Posterior cingulate gyrus (tissue), 11 donors: ENCODE data around the gene PRPF31.
"Not testable (repeated sequence)": the region's sequence is repeated elsewhere in the genome, so short reads cannot be mapped to it uniquely, and the experiment has no call there.

Experiments
- DNase-seq, 10 donors: peaks; one replicate each; pipeline versions ENCODE4 v3.0.0 to v3.0.0-alpha.2; 2020 to 2021; ENCODE audit warnings: mixed read lengths in 3 of 10
- intact Hi-C: fragments of 100-400 bp; cut with DNase I; formaldehyde crosslinking; loops from one replicate; pipeline ENCODE4 v1.15.1; 2023

PRPF31 gene, protein sequence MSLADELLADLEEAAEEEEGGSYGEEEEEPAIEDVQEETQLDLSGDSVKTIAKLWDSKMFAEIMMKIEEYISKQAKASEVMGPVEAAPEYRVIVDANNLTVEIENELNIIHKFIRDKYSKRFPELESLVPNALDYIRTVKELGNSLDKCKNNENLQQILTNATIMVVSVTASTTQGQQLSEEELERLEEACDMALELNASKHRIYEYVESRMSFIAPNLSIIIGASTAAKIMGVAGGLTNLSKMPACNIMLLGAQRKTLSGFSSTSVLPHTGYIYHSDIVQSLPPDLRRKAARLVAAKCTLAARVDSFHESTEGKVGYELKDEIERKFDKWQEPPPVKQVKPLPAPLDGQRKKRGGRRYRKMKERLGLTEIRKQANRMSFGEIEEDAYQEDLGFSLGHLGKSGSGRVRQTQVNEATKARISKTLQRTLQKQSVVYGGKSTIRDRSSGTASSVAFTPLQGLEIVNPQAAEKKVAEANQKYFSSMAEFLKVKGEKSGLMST

DNA sequence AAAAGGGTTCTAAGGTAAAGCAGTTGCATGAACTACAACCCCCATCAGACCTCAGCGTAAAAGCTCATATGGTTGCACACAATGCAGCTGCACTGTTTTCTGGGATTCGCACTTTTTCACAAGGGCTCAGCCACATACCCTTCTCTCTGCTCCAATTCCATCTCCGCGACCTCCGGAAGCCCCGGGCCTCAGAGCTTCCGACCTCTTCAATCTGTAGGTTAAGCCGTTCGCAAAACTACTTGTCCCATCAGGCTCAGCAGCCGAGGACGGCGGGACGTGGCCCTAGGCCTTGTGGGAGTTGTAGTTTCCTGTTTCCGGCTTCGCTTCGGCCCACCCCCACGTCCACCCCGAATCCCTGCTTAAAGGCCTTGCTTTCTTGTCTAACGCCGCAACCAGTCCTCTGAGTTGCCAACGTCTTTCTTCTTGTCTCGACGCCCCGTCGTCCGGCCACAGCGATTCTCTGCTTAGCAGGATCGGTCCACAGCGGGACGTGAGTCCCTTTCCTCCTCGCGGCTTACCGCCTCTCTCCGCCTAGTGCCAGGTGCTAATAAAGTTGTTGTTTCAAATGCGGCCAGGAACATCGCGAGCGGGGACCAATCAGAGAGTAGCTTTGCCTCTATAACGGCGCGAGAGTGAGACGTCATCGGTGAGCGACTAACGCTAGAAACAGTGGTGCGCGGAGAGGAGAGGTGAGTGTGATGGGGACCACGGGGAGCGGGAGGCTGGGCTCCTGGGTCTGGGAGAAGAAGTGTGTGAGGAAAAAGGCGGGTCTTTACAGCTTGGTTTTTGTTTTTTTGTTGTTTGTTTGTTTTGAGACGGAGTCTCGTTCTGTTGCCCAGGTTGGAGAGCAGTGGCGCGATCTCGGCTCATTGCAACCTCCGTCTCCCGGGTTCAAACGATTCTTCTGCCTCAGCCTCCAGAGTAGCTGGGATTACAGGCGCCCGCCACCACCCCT, at the start of gene PRPF31, which contains the start of gene TFPT:
Gene PRPF31, plus strand, starts transcription at position 646 of the 955 bp plus-strand sequence. CDS start 2,525 bp downstream, outside the sequence.
Gene TFPT, minus strand, starts transcription at position 549 of the 955 bp plus-strand sequence. Its CDS starts 388 bp downstream, at position 161.
- intact Hi-C loops = loop anchor here (1.0 kb wide), 2 partner anchors 13 to 22 kb away; partner anchors contain the start of genes CNOT3 and NDUFA3
- DNase-seq = peak; percentile 90 to 99 (median 95)

- intact Hi-C loops = no loop called here
- no peak for DNase-seq
These were observed 46.1 kb upstream of the PRPF31 start for GRCh38 chr19:54069470-54069869.

- intact Hi-C loops = no loop called here
- peak in 1 of 10 donors; percentile 35 for DNase-seq
These were observed 41.7 kb upstream of the PRPF31 start for GRCh38 chr19:54073829-54074228.

DNA sequence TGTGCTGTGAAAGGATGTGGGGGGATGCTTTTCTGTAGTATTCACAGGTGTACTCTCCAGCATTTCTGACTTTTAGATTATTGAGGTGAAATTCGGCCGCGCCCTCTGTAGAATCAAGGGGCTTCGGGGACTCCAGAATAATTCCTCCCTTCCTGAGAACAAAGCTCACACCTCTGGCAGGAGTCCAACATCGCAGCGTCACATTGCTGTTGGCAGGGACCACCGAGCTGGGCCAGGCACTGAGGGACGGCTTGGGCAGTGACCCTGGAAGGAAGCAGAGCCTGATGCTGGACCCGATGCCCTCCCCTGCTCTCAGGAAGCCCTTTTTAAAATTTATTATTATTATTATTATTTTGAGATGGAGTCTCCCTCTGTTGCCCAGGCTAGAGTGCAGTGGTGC, 40.7 kb upstream of the PRPF31 start:
- intact Hi-C loops = no loop called here
- peak in 1 of 10 donors; percentile 56 for DNase-seq

GRCh38 chr19:54077334-54077733, 38.2 kb upstream of the PRPF31 start:
- DNase-seq = no peak
- intact Hi-C loops = no loop called here

DNA sequence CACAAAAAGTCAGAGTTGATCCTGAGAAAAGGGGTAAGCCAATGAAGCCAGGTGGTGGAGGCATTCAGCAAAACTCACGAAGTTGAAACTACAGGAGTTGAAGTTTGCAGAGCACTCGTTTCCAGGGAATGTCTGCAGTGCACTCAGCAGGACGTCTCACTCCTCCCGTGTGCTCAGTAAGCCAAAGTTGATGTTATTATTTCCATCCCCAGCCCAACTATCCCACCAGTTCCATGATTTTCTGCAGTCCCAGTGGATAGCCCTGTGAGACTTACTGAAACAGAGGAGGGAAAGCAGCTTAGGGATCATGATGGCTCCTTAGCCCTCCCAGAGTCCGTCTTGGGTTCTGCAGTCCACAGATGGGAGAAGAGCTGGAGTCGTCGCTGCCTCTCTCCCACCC, 34.5 kb upstream of the PRPF31 start, which contains the start of gene TARM1:
Gene TARM1, minus strand, starts transcription at position 334 of the 400 bp plus-strand sequence. Its CDS starts 25 bp downstream, at position 309.
- peak in 2 of 10 donors; percentile 2 to 20 for DNase-seq
- intact Hi-C loops = no loop called here

DNA sequence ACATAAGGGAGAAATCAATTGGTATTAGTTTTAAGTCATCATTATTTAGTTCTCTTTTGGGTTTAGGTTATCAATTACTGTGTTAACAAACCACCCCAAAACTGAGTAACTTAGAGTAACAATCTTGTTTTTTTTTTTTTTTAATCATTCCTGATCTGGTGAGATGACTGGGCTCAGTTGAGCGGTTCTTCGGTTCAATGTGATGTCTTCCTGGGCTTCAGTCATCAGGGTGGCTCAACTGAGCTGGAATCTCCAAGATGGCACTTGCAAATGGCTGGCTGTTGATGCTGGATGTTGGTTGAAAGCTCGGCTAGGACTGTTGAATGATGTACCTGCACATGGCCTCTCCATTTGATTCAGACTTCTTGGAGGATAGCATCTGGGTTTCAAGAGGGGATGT, 31.1 kb upstream of the PRPF31 start:
- intact Hi-C loops = no loop called here
- no peak for DNase-seq

DNA sequence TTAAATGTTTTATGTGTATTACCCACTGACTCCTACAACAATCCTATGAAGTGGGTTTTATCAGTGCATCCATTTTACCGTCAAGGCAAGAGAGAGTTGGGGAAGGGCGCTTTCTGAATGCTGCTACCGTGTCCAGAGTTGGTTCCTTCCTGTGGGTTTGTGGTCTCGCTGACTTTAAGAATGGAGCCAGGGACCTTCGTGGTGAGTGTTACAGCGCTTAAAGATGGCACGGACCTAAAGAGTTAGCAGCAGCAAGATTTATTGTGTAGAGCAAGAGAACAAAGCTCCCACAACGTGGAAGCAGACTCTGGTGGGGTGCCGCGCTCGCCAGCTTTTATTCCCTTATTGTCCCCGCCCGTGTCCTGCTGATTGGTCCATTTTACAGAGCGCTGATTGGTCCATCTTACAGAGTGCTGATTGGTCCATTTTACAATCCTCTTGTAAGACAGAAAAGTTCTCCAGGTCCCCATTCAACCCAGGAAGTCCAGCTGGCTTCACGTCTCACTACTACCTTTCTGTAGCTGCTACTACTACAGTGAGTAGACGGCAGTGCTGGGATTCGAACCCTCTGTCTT, 21.0 kb upstream of the PRPF31 start:
- intact Hi-C loops = no loop called here
- DNase-seq = peak in 3 of 10 donors; percentile 6 to 16 (median 15)

DNA sequence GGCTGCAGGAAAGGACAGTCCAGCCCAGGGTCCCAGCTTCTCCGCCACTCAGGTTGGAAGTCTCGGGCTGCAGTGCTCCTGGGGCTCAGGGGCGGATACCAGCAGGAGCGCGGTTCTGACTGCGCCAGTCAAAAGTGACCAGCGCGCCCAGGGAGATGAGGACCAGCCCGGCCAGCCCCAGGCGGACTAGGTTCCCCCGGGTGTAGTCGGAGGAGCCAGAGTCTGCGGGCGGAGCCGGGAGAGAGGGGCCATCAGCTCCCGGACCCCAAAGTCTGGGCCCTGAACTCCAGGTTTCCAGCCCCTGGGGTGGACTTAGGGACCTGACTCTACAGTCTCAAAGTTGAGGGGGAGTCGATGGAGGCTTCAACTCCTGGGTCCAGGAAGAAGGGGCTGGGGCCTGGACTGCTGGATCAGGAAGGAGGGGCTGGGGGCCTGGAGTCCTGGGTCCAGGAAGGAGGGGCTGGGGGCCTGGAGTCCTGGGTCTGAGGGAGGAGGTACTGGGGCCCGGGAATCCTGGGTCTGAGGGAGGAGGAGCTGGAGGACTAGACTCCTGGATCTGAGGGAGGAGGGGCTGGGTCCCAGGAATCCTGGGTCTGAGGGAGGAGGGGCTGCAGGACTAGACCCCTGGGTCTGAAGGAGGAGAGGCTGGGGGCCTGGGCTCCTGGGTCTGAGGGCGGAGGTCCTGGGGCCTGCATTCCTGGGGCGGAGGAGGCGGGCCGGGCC, 20.3 kb upstream of the PRPF31 start:
- DNase-seq = peak in 3 of 10 donors; percentile 52 to 81 (median 66)
- intact Hi-C loops = no loop called here

DNA sequence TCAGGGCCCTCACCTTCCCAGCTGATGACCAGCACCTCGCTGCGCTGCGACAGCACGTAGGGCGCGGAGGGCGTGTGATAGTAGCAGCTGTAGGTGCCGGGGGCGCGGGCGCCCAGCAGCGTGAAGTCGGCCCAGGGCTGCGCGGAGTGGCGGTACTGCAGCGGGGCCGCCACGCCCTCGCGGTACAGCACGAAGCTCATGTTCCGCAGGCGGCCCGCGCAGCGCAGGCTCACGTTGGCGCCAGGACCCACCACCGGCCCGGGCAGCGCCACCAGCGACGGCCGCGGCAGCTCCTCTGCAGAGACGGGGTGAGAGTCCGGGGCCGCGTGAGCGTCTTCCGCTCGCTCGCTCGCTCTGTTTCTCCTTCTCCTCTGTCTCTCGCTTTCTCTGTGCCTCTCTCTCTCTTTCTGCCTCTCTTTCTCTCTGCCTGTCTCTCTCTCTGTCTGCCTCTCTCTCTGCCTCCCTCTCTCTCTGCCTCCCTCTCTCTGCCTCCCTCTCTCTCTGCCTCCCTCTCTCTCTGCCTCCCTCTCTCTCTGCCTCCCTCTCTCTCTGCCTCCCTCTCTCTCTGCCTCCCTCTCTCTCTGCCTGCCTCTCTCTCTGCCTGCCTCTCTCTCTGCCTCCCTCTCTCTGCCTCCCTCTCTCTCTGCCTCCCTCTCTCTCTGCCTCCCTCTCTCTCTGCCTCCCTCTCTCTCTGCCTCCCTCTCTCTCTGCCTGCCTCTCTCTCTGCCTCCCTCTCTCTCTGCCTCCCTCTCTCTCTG, 19.5 kb upstream of the PRPF31 start:
- intact Hi-C loops = not testable (repeated sequence)
- peak in 8 of 10 donors; percentile 24 to 92 (median 48) for DNase-seq

DNA sequence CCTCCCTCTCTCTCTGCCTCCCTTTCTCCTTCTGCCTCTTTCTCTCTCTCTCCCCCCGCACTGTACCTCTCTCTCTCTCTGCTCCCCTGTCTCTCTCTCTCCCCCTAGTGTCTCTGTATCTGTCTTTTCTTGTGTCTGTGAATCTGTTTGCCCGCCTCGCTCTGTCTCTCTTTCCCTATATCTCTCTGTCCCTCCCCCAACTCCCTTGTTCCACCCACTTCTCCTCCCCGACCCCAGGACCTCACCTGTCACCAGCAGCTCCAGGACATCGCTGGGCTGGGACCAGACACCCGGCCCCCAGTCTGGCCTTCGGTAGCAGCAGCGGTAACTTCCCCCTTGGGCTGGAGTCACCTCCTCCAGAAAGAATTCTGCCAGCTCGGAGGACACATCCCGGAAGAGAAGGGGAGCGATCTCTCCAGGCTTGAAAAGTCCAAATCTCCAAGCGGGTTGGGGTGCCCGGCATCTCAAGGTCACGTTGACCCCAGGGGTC, 18.9 kb upstream of the PRPF31 start:
- intact Hi-C loops = no loop called here
- peak in 3 of 10 donors; percentile 70 to 77 (median 74) for DNase-seq

GRCh38 chr19:54099190-54099902, 16.2 kb upstream of the PRPF31 start:
- peak in 2 of 10 donors; percentile 17 to 31 for DNase-seq
- intact Hi-C loops = no loop called here

DNA sequence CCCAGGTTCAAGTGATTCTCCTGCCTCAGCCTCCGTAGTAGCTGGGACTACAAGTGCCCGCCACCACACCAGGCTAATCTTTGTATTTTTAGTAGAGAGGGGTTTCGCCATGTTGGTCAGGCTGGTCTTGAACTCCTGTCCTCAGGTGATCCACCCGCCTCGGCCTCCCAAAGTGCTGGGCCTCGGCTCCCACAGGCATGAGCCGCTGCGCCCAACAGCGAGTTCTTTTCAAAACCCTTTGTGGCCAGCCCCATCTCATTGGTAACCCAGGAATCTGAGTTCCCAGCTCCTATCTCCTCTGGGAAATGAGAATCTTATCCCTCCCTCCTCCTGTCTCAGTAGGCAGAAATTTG, 15.7 kb upstream of the PRPF31 start:
- peak in 2 of 10 donors; percentile 27 to 37 for DNase-seq

DNA sequence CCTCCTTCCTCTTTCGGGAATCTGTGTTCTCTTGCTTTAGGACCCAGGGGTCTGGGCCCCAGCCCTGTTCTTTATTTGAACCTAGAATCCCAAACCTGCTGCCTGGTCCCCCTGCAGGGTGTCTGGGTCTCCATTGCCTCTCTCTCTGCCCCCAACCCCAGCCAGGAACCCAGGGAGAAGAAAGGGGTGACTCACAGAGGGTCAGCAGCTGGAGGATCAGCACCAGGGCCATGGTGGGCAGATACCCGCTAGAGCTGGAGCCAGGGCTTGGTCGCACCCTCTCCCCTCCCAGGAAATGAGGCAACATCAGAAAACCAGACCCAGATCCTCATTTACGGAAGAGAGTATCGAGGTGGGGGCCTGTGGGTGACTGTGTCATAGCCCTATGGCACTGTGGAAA, 15.0 kb upstream of the PRPF31 start, which contains the start of gene OSCAR:
Gene OSCAR, minus strand, starts transcription at position 243 of the 400 bp plus-strand sequence. Its CDS starts 11 bp downstream, at position 232.
- intact Hi-C loops = loop anchor here (10.0 kb wide), 1 partner anchor 116 kb away; no protein-coding TSS in a partner anchor

More for the DNA sequence above, 15.7 kb upstream of the PRPF31 start:
- intact Hi-C loops = loop anchor here (10.0 kb wide), 1 partner anchor 115 kb away; no protein-coding TSS in a partner anchor

GRCh38 chr19:54102421-54103169, 13.0 kb upstream of the PRPF31 start, which contains the start of gene NDUFA3:
NDUFA3 (plus strand) TSS chr19:54102855; CDS start chr19:54102879, 24 bp downstream.
- intact Hi-C loops = loop anchor here (1.0 to 10.0 kb wide), 3 partner anchors 13 to 118 kb away; partner anchors contain the start of genes CNOT3, PRPF31 and TFPT

More for the DNA sequence above, 15.0 kb upstream of the PRPF31 start, which contains the start of gene OSCAR:
- peak in 3 of 10 donors; percentile 60 to 78 (median 64) for DNase-seq

GRCh38 chr19:54104998-54105715, 10.4 kb upstream of the PRPF31 start:
- intact Hi-C loops = loop anchor here (10.0 kb wide), 1 partner anchor 120 kb away; no protein-coding TSS in a partner anchor
- DNase-seq = peak in 3 of 10 donors; percentile 8 to 55 (median 49)

More at GRCh38 chr19:54102421-54103169, 13.0 kb upstream of the PRPF31 start, which contains the start of gene NDUFA3:
- peak; percentile 96 to 100 (median 98) for DNase-seq
